ENCODE data around the gene OGFOD3. TPM values are rescaled to one million over a fixed set of nuclear protein-coding genes. Genes with fewer than 3 reads are reported as not detected.
A peak's percentile ranks its signal among the peaks of the same experiment; 100 is the strongest.

Gene OGFOD3
- total and polyA plus RNA-seq, 7 donors = 6.0 to 28.2 (median 19.3) TPM

- Histone ChIP-seq H3K27me3 (peaks cover 0 to 34% (median 13%) of the 10 kb centered on the region in 3 donors), H3K4me3 (no peak within 1 kb of the TSS), H3K27ac (no peak within 1 kb of the TSS), H3K9me3 (no peaks in the 10 kb centered on the region), H3K4me1 (peaks cover 0 to 13% (median 7%) of the 10 kb centered on the region in 4 donors), H3K36me3 (no peaks in the 10 kb centered on the region)
- intact Hi-C loops (cut with DNase I) = loop anchor here (10.0 kb wide), 1 partner anchor 276 kb away; no protein-coding TSS in a partner anchor
- no peak for TF ChIP-seq CTCF (IDR thresholded peaks at IDR 0.05)
- TF ChIP-seq POLR2A (IDR thresholded peaks at IDR 0.05) = no peak
- no peak for TF ChIP-seq EP300 (IDR thresholded peaks at IDR 0.05)
- no peak for TF ChIP-seq POLR2AphosphoS5 (IDR thresholded peaks at IDR 0.05)
- DNase-seq = no peak
- WGBS, 2 donors = 58 to 60% methylated on average over 21 of the region's 21 CpGs
Observed at GRCh38 chr17:82358465-82359350, 59.7 kb downstream of the OGFOD3 start, which contains the start of gene TEX19. TSS of gene TEX19 (plus strand) at chr17:82359247. CDS start at chr17:82362151, 2,904 bp downstream.

GRCh38 chr17:82357394-82357793 is 61.0 kb downstream of the OGFOD3 start:
- no peak overlapping the region for H3K4me3 ChIP-seq
- intact Hi-C loops (cut with DNase I) = loop anchor here (10.0 kb wide), 1 partner anchor 277 kb away; no protein-coding TSS in a partner anchor
- H3K27ac ChIP-seq = no peak overlapping the region
- peaks cover 0 to 34% (median 13%) of the 10 kb centered on the region in 3 donors for H3K27me3 ChIP-seq
- WGBS, 2 donors = 45 to 69% methylated on average over 2 of the region's 2 CpGs
- no peaks in the 10 kb centered on the region for H3K36me3 ChIP-seq
- no peak for DNase-seq
- no peak for TF ChIP-seq POLR2A (IDR thresholded peaks at IDR 0.05)
- H3K9me3 ChIP-seq = no peaks in the 10 kb centered on the region
- H3K4me1 ChIP-seq = peaks cover 0 to 13% (median 7%) of the 10 kb centered on the region in 4 donors

- H3K9me3 ChIP-seq = no peaks in the 10 kb centered on the region
- TF ChIP-seq POLR2AphosphoS5 (IDR thresholded peaks at IDR 0.05) = no peak
- no peak for TF ChIP-seq POLR2A (IDR thresholded peaks at IDR 0.05)
- peaks cover 0 to 13% (median 9%) of the 10 kb centered on the region in 4 donors for H3K4me1 ChIP-seq
- no peak for DNase-seq
- peaks cover 0 to 34% (median 13%) of the 10 kb centered on the region in 3 donors for H3K27me3 ChIP-seq
- H3K4me3 ChIP-seq = no peak overlapping the region
- no peaks in the 10 kb centered on the region for H3K36me3 ChIP-seq
- intact Hi-C loops (cut with DNase I) = loop anchor here (10.0 kb wide), 1 partner anchor 278 kb away; no protein-coding TSS in a partner anchor
- WGBS, 2 donors = 17 to 52% methylated on average over 20 of the region's 20 CpGs
- H3K27ac ChIP-seq = no peak overlapping the region
Observed at GRCh38 chr17:82356845-82357355, 61.5 kb downstream of the OGFOD3 start.

GRCh38 chr17:82355770-82356427 is 62.5 kb downstream of the OGFOD3 start:
- intact Hi-C loops (cut with DNase I) = loop anchor here (10.0 kb wide), 1 partner anchor 279 kb away; no protein-coding TSS in a partner anchor
- H3K9me3 ChIP-seq = no peaks in the 10 kb centered on the region
- WGBS, 2 donors = 72 to 83% methylated on average over 11 of the region's 11 CpGs
- H3K4me1 ChIP-seq = peaks cover 0 to 15% (median 10%) of the 10 kb centered on the region in 4 donors
- peaks cover 0 to 37% (median 13%) of the 10 kb centered on the region in 3 donors for H3K27me3 ChIP-seq
- H3K4me3 ChIP-seq = no peak overlapping the region
- DNase-seq = no peak
- peak overlapping the region in 1 of 4 donors; percentile 42 for H3K27ac ChIP-seq
- TF ChIP-seq CTCF (IDR thresholded peaks at IDR 0.05) = no peak
- TF ChIP-seq EP300 (IDR thresholded peaks at IDR 0.05) = no peak
- no peak for TF ChIP-seq POLR2AphosphoS5 (IDR thresholded peaks at IDR 0.05)
- TF ChIP-seq POLR2A (IDR thresholded peaks at IDR 0.05) = no peak
- no peaks in the 10 kb centered on the region for H3K36me3 ChIP-seq

- 81 to 85% methylated on average over 7 of the region's 7 CpGs for WGBS, 2 donors
Observed at GRCh38 chr17:82354804-82355308, 63.5 kb downstream of the OGFOD3 start.

More at GRCh38 chr17:82354804-82355308, 63.5 kb downstream of the OGFOD3 start:
- Histone ChIP-seq H3K4me1 (peaks cover 0 to 15% (median 10%) of the 10 kb centered on the region in 4 donors), H3K27ac (no peak overlapping the region), H3K36me3 (no peaks in the 10 kb centered on the region), H3K9me3 (no peaks in the 10 kb centered on the region), H3K4me3 (no peak overlapping the region), H3K27me3 (peaks cover 0 to 37% (median 13%) of the 10 kb centered on the region in 3 donors)
- no peak for DNase-seq
- intact Hi-C loops (cut with DNase I) = loop anchor here (5.0 to 10.0 kb wide), 3 partner anchors 137 to 280 kb away; no protein-coding TSS in a partner anchor
- no peak for TF ChIP-seq POLR2A (IDR thresholded peaks at IDR 0.05)
- no peak for TF ChIP-seq EP300 (IDR thresholded peaks at IDR 0.05)
- no peak for TF ChIP-seq POLR2AphosphoS5 (IDR thresholded peaks at IDR 0.05)
- no peak for TF ChIP-seq CTCF (IDR thresholded peaks at IDR 0.05)
